Ovary (tissue), 9 donors: ENCODE measurements around the gene S100A6. TPM values are rescaled to one million over a fixed set of nuclear protein-coding genes. Genes with fewer than 3 reads are reported as not detected.

Experiments used
- DNase-seq, 5 donors: peaks; one replicate each; pipeline ENCODE4 v3.0.0-alpha.2; 2019 to 2020
- H3K27ac ChIP-seq, 2 donors: fragments of 200-600 bp; one replicate each; pipeline versions ENCODE4 v1.5.1 to v1.8.0; 2019 to 2022
- H3K27me3 ChIP-seq: fragments of 200-600 bp; one replicate; pipeline ENCODE4 v1.8.0; 2022
- H3K36me3 ChIP-seq: fragments of 200-600 bp; sonication (generic); one replicate; pipeline ENCODE4 v1.5.1; 2019
- H3K4me1 ChIP-seq: one replicate; pipeline ENCODE4 v1.8.1; 2013; ENCODE audit warnings: mild to moderate bottlenecking, moderate library complexity; ENCODE audit not compliant: insufficient read depth
- H3K4me3 ChIP-seq: fragments of 200-600 bp; sonication (generic); one replicate; pipeline ENCODE4 v1.5.1; 2017
- H3K9me3 ChIP-seq, 2 donors: fragments of 200-600 bp in 1 of 2; sonication (generic) in 1 of 2; one replicate each; pipeline versions ENCODE4 v1.5.1 to v1.8.1; 2013 to 2019; ENCODE audit warnings: mild to moderate bottlenecking in 1 of 2, moderate library complexity in 1 of 2
- CTCF ChIP-seq, 3 donors: fragments of 450-650 bp in 2 of 3; fragments of 200-600 bp in 1 of 3; IDR thresholded peaks; one replicate each; pipeline versions ENCODE4 v1.5.1 to v1.8.0; 2016 to 2022; ENCODE audit warnings: antibody characterized with exemption in 3 of 3, mild to moderate bottlenecking in 1 of 3
- EP300 ChIP-seq: sonication (generic); formaldehyde crosslinking; IDR thresholded peaks from one replicate; pipeline ENCODE4 v1.6.1; 2017; ENCODE audit warnings: antibody characterized with exemption
- POLR2A ChIP-seq: fragments of 450-650 bp; IDR thresholded peaks from one replicate; pipeline ENCODE4 v1.6.1; 2017; ENCODE audit warnings: antibody characterized with exemption, mild to moderate bottlenecking, moderate library complexity
- WGBS, 3 donors: extraction: QIAGEN DNeasy Blood & Tissue Kit in 1 of 3; methylation state at CpG; one replicate each; pipeline versions ENCODE4 v1.1.5 to v1.1.7; 2013 to 2017; 5-methylcytosine and 5-hydroxymethylcytosine counted together
- intact Hi-C, 4 donors: fragments of 100-400 bp; cut with DNase I; formaldehyde crosslinking; loops; one replicate each; pipeline versions ENCODE4 v1.11.0 to v1.15.1; 2022 to 2023
- polyA plus RNA-seq, 2 donors: library from polyadenylated mRNA; stranded (reverse); fragments of 200-250 nt in 1 of 2; fragments of 350-450 nt in 1 of 2; fragmentation: Illumina TruSeq in 1 of 2; extraction: RNeasy Lipid Tissue Mini Kit (QIAGEN cat#74804) in 1 of 2; gene quantifications; one replicate each; pipeline ENCODE4 v1.2.3, GENCODE V29; 2013 to 2014
- total RNA-seq, 7 donors: library from RNA; depleted of rRNA in 2 of 7; stranded (reverse); fragments of >200 nt in 2 of 7; fragmentation: NEBNext Ultra II Directional in 3 of 7; extraction: Animal tissue kit (Norgen Biotek cat#: 25700) in 3 of 7; gene quantifications; one replicate each; pipeline versions ENCODE4 v1.1.0 to v1.2.4, GENCODE V29; 2016 to 2023
- donor health status: DM: no; HTN: no; CAD: no; lungs with moderate emphysema.
- donor health status: DM: no; HTN: no; CAD: no.
- donor health status: Bipolar disorder and iron deficiency.
- donor health status: DM: yes; HTN: yes; CAD: no.
- donor health status: DM: no; HTN: no; CAD: no.
- donor health status: DM: yes; HTN: yes; CAD: no.

Gene S100A6
- total and polyA plus RNA-seq, 9 donors = 170 to 764 (median 460) TPM

GRCh38 chr1:153547560-153548551 is 12.1 kb upstream of the S100A6 start:
- 84 to 88% (median 86%) methylated on average over 19 of the region's 19 CpGs for WGBS, 3 donors
- Histone ChIP-seq H3K9me3 (no peaks in the 10 kb centered on the region), H3K27me3 (no peaks in the 10 kb centered on the region), H3K4me1 (peaks cover 28% of the 10 kb centered on the region), H3K4me3 (no peak overlapping the region), H3K36me3 (no peaks in the 10 kb centered on the region), H3K27ac (no peak overlapping the region)
- intact Hi-C loops = no loop called here
- TF ChIP-seq POLR2A = no peak
- no peak for TF ChIP-seq CTCF (IDR thresholded peaks at IDR 0.05)
- DNase-seq = peak in 2 of 5 donors; percentile 17 to 23

GRCh38 chr1:153546796-153547559 is 11.2 kb upstream of the S100A6 start:
- H3K27ac ChIP-seq = no peak overlapping the region
- 79 to 82% (median 80%) methylated on average over 14 of the region's 14 CpGs for WGBS, 3 donors
- TF ChIP-seq EP300 (no peak), POLR2A (no peak), CTCF (IDR thresholded peaks at IDR 0.05) (no peak)
- no peak overlapping the region for H3K4me3 ChIP-seq
- peak in 2 of 5 donors; percentile 9 to 23 for DNase-seq
- H3K36me3 ChIP-seq = no peaks in the 10 kb centered on the region
- H3K27me3 ChIP-seq = no peaks in the 10 kb centered on the region
- intact Hi-C loops = no loop called here
- no peaks in the 10 kb centered on the region for H3K9me3 ChIP-seq
- peaks cover 29% of the 10 kb centered on the region for H3K4me1 ChIP-seq

- H3K27ac ChIP-seq = no peak overlapping the region
- TF ChIP-seq EP300 = no peak
- no peak for TF ChIP-seq POLR2A
- no peak for TF ChIP-seq CTCF (IDR thresholded peaks at IDR 0.05)
- no peaks in the 10 kb centered on the region for H3K9me3 ChIP-seq
- 91 to 93% (median 93%) methylated on average over 8 of the region's 8 CpGs for WGBS, 3 donors
- intact Hi-C loops = no loop called here
- H3K27me3 ChIP-seq = no peaks in the 10 kb centered on the region
- no peaks in the 10 kb centered on the region for H3K36me3 ChIP-seq
- peak in 2 of 5 donors; percentile 13 to 15 for DNase-seq
- no peak overlapping the region for H3K4me3 ChIP-seq
- peaks cover 29% of the 10 kb centered on the region for H3K4me1 ChIP-seq
These were observed 10.6 kb upstream of the S100A6 start for GRCh38 chr1:153546371-153546770.
